GM19395 (cell line): ENCODE results near the gene ARHGEF17.

ENCODE experiments used
- ATAC-seq: cut with Tn5 transposase; IDR thresholded peaks from one replicate; pipeline ENCODE4 v1.9.1; 2021; ENCODE audit warnings: mild to moderate bottlenecking, moderate library complexity; ENCODE audit not compliant: unreplicated experiment

ARHGEF17 gene

DNA sequence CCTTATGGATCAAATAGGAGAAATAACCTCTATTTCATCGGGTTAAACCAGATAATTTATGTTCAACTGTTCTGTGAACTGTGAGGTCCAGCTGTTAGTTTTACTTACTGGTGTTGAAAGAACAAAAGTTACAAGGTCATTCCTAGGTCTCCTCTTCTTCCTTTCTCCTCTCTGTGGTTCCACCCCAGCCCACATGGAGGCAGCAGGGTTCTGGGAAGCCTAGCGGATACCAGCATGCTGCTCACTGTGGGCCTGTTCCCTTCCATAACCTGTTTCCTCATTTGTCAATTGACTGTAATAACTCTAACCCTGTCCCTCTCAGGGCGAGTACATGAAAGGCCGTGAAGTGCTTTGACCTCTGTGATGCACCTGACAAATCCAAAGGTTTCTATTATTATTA lies 96.0 kb downstream of the ARHGEF17 start:
- no peak for ATAC-seq

DNA sequence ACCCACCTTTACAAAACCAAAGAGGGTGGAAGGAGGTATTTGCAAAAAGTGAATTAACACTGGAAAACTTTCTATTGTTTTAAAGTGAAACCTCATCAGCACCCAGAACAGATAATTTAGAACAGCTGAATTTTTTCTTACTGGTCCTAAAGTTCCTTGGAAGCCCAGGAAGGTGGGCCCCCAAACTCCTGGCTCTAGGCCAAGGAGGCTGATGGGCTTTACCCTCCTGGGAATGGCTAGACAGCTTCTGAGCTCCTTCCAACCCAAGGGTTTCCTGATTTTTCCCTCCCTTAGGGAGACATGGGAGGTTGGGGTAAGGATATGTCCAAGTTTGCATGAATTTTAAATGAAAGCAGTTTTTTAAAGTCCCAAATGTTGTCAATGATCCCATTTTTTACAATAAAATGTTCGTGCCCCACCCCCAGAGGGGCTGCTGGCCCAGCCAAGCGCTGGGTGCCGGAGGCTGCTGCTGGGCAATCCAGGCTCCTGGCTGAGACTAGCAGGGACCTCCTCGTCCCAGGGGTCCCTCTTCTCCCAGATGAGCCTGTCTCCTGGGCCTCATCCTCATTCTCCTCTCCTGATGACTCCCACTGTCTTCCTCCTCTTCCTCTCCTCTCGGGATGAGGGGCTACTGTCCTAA lies 96.5 kb downstream of the ARHGEF17 start:
- no peak for ATAC-seq

DNA sequence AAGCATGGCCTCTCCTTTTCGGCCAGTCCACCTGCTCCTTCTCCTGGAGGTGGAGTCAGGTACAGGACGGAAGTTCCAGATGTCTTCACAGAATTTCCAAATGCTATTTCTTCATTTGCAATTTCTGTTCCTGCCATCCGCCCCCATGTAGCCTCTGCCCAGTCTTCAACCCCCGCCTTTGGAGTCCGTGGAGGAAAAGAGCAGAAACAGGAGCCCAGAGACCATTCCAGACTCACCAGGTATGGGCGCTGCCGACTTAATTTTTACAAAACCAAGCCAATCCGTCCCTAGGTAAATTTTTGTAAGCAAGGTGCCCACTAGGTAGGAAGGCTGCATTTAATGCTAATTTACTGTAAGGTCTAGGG lies 97.1 kb downstream of the ARHGEF17 start:
- ATAC-seq = no peak

DNA sequence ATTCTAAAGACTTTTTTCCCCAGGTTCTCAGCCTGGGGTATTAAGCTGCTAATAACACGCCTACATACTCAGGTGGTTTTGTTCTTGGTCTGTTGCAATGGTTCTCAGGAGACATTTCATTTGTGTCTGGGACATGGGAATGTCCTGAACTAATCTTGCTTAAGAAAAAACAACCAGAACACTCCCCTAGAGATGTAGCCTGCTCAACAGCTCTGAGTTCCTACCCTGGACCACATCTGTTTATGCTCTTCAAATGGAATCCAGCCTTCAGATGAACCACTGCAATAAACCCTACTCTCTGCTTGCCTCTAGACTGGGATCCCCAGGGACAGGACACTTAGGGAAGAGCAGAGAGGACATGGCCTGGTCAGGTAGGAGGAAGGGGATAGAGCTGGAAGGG lies 98.1 kb downstream of the ARHGEF17 start:
- ATAC-seq = no peak

DNA sequence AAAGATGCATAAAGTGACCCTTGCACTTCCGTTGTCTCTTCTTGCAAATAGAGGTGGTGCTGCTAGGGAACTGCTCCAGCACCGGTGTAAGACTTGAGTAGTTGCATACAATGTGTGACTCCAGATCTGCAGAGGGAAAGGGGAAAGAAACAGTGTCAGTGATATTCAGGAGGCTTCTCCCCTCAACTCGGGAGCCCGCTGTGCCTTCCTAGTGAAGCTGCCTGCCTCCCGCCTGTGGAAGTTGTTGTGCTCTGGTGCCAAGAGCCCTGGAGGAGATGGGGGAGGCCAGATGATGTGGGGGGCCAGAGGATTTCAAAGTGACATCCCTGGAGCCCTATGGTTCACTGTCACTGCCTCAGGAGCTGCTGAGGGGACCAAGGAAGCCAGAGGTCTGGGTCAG lies 98.5 kb downstream of the ARHGEF17 start:
- ATAC-seq = no peak

DNA sequence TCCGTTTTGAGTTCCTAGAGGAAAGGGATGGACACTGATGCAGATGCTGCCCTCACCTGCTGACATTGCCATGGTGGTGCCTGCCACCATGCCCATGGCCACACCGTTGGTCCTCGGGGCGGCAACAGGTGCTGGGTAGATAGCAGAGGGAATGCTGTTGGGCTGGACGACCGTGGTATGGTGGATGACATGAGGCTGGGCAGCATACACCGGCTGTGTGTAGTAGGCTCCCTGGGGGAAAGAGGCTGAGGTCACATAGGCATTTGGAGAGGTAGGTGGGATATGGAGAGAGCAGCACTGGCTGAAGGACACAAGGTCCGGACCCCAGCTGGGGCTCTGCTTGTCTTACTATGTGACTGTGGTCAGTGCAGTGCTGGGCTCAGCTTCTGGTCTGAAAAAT lies 101.4 kb downstream of the ARHGEF17 start:
- ATAC-seq = no peak

DNA sequence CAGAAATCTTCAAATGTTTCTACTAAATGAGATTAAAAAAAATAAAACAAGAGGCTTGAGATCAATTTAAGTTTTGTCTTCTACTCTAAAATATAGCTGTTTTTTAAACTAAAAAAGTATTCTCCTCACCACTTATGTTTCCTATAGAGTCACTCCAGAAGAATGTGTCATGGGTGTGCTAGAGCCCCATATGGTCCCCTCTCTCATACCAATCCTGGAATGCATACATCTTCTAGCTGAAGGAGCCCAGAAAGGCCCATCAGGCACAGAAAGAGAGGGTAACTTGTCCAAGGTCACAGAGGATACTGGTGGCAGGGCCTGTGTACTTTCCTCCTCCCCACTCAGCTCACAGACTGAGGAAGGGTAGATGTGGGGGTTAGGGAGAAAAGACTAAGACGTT lies 102.6 kb downstream of the ARHGEF17 start:
- ATAC-seq = no peak

DNA sequence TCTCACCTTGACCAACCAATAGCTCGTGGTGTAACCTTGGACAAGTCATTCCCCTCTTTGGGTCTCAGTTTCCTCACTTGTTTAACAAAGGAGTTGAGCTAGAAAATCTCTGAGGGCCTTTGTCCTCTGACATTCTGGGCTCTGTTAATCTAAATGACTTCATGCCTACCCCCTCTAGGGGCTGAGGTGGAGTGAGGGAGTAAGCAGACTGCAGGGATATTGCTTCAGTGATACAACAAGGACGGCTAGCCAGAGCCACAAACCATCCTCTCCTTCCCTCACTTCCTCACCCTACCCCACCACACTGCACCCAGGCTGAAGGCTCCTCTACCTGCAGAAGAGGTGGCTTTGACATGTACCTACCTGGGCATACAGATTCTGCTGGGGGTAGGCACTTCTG lies 103.0 kb downstream of the ARHGEF17 start:
- ATAC-seq = no peak

DNA sequence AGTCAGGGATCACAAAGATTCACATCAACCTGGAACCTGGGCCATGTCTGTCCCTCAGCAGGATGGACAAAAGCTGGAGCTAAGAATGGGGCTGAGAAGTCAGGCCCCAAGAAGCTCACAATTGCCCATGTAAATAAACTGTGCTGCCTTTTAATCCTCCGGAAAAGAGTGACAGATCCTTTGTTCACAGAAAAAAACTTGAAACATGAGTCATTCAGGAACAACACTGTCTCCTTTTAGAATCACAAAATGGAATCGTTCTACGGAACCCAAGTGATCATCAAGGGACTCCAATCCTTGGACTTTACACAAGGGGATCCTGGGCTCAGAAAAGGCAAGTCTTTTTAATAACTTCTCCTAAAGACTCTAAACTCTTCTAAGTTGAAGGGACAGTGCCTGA lies 104.2 kb downstream of the ARHGEF17 start:
- no peak for ATAC-seq

DNA sequence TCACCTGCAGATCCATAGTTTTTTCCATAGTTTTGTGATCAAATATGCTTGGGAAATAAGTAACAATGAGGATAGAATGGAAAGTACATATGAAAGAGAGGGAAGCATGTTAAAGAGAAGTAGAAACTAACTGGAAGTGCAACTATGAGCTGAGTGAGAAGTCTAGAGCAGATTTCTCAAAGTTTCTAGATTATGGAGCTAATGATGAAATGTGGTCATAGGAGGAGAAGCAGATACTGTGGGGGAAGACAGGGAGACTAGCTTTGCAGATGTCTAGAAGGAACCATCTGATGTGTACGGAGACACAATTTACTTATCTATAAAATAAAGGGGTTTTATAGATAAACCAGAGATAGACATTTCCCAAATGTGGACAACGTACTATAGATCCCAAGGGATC lies 105.2 kb downstream of the ARHGEF17 start:
- no peak for ATAC-seq

DNA sequence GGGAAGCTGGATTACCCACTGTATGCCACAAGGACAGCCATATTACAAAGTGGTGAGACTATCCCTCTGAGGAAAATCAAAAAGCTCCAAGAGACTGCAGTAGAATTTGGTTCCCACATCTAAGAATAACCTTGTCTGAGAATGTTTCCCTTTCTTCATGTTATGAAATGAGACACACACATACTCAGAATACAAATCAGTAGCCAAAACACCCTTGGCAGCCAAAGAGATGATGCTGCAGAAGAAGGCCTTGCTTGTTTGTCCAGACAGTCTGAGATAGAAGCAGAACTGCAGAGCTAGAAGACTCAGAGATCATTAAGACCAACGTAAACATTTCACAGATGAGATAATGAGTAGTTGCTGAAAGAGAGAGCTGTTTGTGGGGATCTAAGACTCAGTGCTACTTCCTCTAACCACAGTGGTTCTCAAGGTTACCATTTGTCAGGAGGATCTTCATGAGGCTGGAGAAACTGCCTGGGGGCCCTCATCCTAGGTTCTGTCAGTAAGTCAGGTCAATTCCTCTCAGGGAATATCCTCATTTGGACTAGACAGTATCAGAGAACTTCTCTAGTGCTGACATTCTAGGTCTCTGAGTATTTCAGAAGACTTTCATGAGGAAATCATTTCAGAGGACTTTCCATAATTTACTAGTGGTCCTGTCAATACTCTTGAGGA lies 107.0 kb downstream of the ARHGEF17 start:
- ATAC-seq = no peak

DNA sequence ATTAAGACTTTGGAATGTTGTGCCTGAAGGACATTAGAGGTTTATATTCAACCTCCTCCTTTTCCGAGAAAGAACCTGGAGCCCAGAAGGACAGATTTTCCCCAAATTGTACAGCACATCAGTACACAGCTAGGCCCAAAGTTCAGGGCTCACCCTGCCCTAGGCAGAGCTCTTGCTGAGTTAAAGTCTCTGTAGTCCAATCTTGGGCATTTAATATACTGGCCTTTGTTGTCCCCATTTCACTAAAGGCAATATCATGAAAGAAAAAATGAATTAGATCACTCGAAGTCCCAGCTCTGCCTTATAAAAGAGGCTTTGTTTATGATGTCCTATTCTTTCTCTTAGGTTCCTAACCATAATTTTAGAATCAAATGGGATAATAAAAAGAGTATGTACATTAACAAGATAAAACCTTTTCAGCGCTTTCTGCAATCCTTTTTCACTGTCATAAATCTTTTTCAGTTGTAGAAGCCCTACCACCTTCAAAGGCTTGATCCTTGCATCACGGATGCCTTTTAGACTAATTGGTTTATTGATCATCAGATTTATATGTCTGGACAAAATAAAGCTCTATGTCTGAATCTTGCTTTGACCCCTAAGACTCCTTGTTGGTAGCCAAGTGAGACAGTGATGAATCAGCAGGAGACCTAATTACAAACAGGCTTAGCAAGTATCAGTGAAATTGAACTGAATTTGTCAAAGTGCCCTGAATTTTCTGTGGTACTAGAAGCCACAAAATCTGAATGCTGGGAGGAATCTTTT lies 108.0 kb downstream of the ARHGEF17 start:
- ATAC-seq = no peak

DNA sequence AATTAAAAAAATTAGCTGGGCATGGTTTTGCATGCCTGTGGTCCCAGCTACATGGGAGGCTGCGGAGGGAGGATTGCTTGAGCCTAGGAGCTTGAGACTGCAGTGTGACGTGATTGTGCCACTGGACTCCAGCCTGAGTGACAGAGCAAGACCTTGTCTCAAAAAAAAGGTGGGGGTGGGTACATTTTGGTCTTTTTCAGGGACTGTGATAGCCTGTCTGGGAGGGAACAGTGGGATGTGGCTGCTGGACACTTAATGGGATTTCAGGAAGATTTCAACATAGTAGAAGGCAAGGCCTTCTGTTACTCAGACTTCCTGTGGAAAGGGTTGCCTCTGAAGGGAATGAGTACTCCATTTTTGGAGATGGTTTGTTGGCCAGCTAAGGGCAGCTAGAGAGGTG lies 108.7 kb downstream of the ARHGEF17 start:
- no peak for ATAC-seq
